DLD1 (cell line): ENCODE data around the gene TAF11L4.
"Not testable (repeated sequence)": the region's sequence is repeated elsewhere in the genome, so short reads cannot be mapped to it uniquely, and the experiment has no call there.

Source experiments
- in situ Hi-C: cut with HindIII; loops from 2 replicates; pipeline ENCODE4 v1.10.0; 2017; ENCODE audit warnings: low sequenced_read_pairs

The TAF11L4 gene

DNA sequence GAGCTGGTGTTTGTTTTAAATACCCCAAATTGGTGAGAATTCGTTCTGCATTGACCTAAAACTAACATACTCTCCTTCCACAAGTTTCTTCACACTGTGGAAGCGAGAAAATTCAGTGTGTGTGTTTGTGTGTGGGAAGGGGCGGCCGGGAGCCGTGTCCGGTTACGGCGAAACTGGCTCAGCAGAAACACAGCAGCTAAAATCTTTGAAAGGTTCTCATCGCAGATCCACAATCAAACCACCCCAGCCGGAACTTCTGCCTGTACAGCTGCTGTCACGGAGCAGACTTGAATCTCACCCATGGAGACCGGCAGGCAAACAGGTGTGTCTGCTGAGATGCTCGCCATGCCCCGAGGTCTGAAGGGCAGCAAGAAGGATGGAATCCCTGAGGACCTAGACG is at the start of gene TAF11L4:
Gene TAF11L4, plus strand, starts transcription at position 301 of the 400 bp plus-strand sequence.
- in situ Hi-C loops: not testable (repeated sequence)

DNA sequence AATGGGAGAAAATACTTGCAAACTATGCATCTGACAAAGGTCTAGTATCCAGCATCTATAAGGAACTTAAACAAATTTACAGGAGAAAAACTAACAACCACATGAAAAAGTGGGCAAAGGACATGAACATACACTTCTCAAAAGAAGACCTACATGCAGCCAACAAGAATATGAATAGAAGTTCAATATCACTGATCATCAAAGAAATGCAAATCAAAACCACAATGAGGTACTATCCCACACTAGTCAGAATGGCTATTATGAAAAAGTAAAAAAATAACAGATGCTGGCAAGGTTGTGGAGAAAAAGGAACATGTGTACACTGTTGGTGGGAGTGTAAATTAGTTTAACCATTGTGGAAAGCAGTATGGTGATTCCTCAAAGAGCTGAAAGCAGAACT is 46.5 kb upstream of the TAF11L4 start:
- in situ Hi-C loops: not testable (repeated sequence)

DNA sequence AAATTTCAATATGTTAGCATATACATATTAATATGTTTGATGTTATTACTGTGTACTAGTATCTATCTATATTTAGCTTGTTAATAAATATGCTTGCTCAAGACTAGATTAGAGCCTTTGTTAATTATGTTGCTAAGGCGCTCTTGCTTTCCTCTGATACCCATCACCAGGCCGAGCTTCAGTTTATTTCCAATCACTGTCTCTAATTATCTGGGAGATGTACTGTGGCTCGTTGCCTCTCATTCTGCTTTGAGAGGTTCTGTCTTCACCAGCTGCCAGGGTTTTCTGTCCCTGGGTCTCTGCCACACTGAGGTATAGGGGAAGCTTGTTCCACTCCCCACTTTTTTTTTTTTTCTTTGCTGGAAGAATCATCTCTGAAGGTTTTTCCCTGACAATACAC is 44.6 kb upstream of the TAF11L4 start:
- in situ Hi-C loops: no loop called here

DNA sequence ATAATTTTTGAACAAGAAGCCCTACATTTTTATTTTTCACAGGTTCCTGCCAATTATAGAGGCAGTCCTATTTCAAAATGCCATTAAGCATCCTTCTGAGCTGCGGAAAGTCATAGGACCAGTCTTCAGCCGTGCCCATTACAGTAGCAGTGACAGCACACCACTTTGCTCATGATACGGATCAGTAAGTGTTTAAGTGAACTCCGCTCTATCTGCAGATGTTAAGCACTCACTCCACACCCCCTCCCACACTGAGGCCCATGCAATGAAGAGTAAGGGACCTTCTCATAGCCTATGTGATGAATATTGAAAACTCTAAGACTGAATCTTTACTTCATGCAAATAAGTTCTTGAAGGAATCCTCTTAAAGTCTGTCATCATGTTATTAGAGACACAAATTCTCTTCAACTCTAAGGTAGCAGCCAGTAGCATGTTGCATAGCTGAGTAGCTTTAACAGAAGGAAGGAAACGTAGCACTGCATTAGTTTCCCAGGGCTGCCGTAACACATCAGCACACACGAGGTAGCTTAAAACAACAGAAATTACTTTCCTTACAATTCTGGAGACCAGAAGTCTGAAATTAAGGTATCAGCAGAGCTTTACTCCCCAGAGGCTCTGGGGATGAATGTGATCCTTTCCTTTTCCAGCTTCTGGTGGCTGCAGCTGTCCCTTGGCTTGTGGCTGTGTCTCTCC is 43.9 kb upstream of the TAF11L4 start:
- in situ Hi-C loops: no loop called here

DNA sequence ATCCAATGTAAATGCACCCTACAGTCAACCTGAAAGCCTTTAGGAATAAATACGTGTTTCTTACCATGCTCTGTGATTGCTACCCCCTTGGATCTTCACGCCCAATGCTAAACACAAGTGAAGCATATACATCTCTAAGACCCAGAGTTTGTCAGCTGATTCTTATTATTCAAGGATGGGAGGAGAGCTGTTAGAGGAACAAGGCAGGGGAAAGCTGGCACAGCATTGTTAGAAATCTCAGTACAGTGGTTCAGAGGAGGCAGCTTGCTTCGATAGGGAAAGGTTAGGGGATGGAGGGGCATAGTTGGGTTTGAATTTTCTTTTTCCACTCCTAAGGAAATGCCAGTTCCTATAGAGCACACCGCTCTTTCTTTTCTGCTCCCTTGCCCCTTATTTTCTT is 40.2 kb upstream of the TAF11L4 start:
- in situ Hi-C loops: no loop called here

DNA sequence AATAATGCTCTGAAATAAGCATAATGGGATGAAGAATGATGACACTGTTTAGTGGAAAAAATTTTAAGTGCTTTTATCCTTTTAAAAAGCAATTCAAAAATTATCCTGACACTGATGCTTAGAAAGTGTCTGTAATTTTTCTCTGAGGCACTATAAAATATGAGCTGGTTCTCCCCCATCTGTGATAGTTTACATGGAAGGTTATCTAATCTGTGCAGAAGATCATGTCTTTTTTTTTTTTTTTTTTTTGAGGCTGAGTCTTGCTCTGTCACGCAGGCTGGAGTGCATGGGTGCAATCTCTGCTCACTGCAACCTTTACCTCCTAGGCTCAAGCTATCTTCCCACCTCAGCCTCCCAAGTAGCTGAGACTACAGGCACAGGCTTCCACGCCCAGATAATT is 38.8 kb upstream of the TAF11L4 start:
- in situ Hi-C loops: no loop called here

DNA sequence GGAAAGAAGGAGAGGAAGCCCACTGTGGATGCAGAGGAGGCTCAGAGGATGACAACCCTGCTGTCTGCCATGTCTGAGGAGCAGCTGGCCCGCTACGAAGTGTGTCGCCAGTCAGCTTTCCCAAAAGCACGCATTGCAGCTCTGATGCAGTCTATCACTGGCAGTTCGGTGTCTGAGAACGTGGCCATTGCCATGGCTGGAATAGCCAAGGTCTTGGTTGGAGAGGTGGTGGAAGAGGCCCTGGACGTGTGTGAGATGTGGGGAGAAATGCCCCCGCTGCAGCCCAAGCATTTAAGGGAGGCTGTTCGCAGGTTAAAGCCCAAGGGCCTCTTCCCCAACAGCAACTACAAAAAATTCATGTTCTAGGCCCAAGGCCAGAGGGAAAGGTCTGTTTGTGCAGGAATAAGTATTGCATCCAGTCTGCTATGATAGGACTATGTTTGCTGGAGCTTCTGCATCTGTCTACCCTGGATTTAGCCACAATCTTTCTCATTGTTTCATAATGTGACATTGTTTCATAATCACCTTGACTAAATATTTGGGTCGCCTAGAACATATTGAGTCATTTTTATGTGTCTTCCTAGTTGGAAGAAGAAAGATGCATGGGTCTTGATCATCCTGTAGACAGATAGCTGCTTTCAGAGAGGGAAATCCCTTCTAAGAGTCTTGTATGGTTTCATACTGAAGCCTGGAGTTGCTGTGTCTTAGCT is 35.0 kb upstream of the TAF11L4 start:
- in situ Hi-C loops: not testable (repeated sequence)

DNA sequence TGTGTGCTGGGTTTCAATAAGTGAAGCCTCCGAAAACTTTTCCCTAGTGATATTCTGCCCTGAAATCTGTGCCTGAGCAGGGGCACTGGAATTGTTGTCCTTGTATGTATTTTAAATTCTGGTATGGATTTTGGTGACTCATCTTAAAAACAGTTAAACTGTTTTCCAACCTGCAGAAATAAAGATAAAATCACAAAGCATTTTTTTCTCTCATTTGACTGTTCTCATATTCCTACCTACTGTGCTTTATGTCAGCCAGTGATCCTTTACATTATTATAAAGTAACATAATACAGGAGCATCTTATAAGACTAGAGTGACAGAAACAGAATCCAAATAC is 34.5 kb upstream of the TAF11L4 start:
- in situ Hi-C loops: no loop called here

DNA sequence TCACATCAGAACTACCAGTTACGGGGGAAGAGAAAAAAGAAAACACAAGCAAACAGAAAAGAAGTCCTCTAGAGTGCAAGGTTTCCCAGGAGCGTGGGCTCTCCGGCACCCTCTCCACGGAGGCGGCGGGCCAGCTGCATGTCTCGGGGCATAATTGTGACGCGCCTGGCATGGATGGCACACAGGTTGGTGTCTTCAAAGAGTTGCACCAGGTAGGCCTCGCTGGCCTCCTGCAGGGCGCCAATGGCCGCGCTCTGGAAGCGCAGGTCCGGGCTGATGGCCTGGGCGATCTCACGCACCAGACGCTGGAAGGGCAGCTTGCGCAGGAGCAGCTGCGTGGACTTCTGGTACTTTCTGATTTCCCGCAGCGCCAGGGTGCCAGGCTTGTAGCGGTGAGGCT is 30.3 kb upstream of the TAF11L4 start:
- in situ Hi-C loops: not testable (repeated sequence)

DNA sequence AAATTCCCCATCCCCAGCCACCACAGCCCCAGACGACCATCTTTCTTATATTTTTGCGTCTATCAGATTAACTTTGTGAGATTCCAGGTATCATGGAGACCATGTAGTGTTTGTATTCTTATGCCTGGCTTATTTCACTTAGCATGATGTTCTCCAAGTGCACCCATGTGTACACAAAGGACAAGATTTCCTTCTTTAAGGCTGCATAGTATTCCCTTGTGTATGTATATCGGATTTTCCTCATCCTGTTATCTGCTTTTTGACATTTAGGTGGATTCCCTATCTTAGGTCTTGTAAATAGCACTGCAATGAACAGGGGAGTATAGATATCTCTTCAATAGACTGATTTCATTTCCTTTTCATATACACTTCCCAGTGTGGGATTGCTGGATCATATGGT is 28.8 kb upstream of the TAF11L4 start:
- in situ Hi-C loops: no loop called here

DNA sequence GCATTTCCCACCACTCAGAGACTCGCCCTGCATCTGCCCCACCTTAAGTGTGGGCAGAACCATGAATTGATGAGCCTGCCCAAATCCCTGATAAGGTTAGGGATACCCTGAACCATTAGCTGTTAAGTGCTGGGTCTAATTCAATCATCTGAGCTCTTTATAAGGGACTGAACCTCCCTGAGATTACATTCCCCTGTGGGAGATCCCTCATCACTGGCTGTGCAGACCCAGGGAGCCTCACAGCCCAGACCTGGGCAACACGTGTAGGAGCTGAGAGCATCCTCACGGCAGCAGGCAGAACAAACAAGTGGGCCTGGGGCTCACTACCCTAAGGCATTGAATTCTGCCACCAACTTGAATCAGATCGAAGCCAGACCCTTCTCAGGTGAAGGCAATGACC is 24.2 kb upstream of the TAF11L4 start:
- in situ Hi-C loops: no loop called here

DNA sequence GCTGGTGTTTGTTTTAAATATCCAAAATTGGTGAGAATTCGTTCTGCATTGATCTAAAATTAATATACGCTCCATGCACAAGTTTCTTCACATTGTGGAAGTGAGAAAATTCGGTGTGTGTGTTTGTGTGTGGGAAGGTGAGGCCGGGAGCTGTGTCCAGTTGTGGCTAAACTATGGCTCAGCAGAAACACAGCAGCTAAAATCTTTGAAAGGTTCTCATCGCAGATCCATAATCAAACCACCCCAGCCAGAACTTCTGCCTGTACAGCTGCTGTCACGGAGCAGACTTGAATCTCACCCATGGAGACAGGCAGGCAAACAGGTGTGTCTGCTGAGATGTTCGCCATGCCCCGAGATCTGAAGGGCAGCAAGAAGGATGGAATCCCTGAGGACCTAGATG is 23.7 kb upstream of the TAF11L4 start, which contains the start of gene TAF11L2:
Gene TAF11L2, plus strand, starts transcription at position 301 of the 400 bp plus-strand sequence.
- in situ Hi-C loops: not testable (repeated sequence)

DNA sequence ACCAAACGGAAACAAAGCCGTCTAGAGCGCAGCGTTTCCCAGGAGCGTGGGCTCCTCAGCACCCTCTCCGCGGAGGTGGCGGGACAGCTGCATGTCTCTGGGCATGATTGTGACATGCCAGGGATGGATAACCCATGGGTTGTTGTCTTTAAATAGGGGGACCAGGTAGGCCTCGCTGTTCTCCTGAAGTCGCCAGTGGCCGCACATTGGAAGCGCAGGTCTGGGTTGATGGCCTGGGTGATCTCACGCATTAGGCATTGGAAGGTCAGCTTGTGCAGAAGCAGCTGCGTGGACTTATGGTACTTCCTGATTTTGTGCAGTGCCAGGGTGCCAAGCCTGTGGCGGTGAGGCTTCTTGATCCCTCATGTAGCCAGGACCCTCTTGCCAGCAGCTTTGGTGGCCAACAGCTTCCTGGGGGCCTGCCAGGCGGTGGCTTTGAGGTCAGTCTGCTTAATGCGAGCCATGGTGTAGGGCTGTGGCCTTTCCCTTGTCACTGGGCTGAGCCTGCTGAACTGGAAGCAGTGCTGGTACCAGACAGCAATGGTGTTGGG is 9.8 kb upstream of the TAF11L4 start:
- in situ Hi-C loops: no loop called here

DNA sequence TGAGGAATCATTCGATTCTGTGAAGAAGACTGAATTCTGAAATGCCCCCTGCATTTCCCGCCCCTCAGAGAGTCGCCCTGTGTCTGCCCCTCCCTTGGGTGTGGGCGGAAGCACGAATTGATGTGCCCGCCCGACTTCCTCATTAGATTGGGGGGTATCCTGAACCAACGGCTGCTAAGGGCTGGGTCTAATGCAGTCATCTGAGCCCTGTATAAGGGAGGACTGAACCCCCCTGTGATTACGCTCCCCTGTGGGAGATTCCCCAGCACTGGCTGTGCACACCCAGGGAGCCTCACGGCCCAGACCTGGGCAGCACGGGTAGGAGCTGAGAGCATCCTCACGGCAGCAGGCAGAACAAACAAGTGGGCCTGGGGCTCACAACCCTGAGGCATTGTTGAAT is 4.1 kb upstream of the TAF11L4 start:
- in situ Hi-C loops: not testable (repeated sequence)

DNA sequence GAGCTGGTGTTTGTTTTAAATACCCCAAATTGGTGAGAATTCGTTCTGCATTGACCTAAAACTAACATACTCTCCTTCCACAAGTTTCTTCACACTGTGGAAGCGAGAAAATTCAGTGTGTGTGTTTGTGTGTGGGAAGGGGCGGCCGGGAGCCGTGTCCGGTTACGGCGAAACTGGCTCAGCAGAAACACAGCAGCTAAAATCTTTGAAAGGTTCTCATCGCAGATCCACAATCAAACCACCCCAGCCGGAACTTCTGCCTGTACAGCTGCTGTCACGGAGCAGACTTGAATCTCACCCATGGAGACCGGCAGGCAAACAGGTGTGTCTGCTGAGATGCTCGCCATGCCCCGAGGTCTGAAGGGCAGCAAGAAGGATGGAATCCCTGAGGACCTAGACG is 3.5 kb upstream of the TAF11L4 start, which contains the start of gene TAF11L3:
Gene TAF11L3, plus strand, starts transcription at position 301 of the 400 bp plus-strand sequence.
- in situ Hi-C loops: not testable (repeated sequence)

DNA sequence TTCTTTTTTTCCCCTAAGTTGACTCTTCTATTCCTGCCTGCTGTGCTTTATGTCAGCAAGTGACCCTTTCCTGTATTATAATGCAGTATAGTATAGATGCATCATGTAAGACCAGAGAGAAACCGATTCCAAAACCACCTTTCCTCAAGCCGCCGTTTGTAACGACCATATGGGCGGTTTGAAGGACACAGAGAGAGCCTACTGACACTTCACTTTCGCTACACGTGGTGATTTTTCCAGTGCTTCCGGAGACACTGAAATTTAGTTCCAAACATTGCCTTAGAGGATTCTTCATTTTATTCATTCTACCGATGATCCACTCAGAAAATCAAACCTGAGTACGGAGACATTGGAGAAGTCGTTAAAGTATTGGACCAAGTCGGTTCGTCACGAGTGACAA is 2.1 kb upstream of the TAF11L4 start:
- in situ Hi-C loops: not testable (repeated sequence)

DNA sequence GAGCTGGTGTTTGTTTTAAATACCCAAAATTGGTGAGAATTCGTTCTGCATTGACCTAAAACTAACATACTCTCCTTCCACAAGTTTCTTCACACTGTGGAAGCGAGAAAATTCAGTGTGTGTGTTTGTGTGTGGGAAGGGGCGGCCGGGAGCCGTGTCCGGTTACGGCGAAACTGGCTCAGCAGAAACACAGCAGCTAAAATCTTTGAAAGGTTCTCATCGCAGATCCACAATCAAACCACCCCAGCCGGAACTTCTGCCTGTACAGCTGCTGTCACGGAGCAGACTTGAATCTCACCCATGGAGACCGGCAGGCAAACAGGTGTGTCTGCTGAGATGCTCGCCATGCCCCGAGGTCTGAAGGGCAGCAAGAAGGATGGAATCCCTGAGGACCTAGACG is 3.3 kb downstream of the TAF11L4 start, which contains the start of gene TAF11L5:
Gene TAF11L5, plus strand, starts transcription at position 301 of the 400 bp plus-strand sequence.
- in situ Hi-C loops: not testable (repeated sequence)

DNA sequence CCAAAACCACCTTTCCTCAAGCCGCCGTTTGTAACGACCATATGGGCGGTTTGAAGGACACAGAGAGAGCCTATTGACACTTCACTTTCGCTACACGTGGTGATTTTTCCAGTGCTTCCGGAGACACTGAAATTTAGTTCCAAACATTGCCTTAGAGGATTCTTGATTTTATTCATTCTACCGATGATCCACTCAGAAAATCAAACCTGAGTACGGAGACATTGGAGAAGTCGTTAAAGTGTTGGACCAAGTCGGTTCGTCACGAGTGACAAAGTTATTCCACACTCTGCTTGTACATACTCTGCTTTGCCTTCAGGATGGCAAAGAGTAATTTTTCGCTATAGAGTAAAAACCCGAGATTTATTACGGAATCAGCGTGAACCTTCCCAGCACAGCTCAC is 4.9 kb downstream of the TAF11L4 start:
- in situ Hi-C loops: not testable (repeated sequence)

DNA sequence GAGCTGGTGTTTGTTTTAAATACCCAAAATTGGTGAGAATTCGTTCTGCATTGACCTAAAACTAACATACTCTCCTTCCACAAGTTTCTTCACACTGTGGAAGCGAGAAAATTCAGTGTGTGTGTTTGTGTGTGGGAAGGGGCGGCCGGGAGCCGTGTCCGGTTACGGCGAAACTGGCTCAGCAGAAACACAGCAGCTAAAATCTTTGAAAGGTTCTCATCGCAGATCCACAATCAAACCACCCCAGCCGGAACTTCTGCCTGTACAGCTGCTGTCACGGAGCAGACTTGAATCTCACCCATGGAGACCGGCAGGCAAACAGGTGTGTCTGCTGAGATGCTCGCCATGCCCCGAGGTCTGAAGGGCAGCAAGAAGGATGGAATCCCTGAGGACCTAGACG is 6.8 kb downstream of the TAF11L4 start, which contains the start of gene TAF11L6:
Gene TAF11L6, plus strand, starts transcription at position 301 of the 400 bp plus-strand sequence.
- in situ Hi-C loops: not testable (repeated sequence)
